ENCODE data around the gene LRP2. TPM values are rescaled to one million over a fixed set of nuclear protein-coding genes. Genes with fewer than 3 reads are reported as not detected.

The LRP2 gene
- total and polyA plus RNA-seq, 8 donors = 0.06 to 0.08 TPM; not detected in 6

- H3K4me3 ChIP-seq = no peak overlapping the region
- DNase-seq (no peak), ATAC-seq (no peak), FAIRE-seq (no peak)
- H3K4me1 ChIP-seq = no peaks in the 10 kb centered on the region
- H3K36me3 ChIP-seq = no peaks in the 10 kb centered on the region
- TF ChIP-seq CTCF (IDR thresholded peaks at IDR 0.05) = no peak
- H3K27me3 ChIP-seq = peaks cover 0 to 2% (median 0%) of the 10 kb centered on the region in 4 donors
- H3K9me3 ChIP-seq = no peaks in the 10 kb centered on the region
- intact Hi-C loops (cut with DNase I) = no loop called here
- WGBS, 2 donors = 35 to 43% methylated on average over 7 of the region's 7 CpGs
- H3K27ac ChIP-seq = no peak overlapping the region
These were observed 30.8 kb upstream of the LRP2 start for GRCh38 chr2:169393068-169393590.

GRCh38 chr2:169391236-169391635 lies 28.9 kb upstream of the LRP2 start:
- Histone ChIP-seq H3K27me3 (peaks cover 0 to 2% (median 0%) of the 10 kb centered on the region in 4 donors), H3K4me3 (no peak overlapping the region), H3K27ac (no peak overlapping the region), H3K4me1 (no peaks in the 10 kb centered on the region), H3K9me3 (no peaks in the 10 kb centered on the region), H3K36me3 (no peaks in the 10 kb centered on the region)
- TF ChIP-seq CTCF (IDR thresholded peaks at IDR 0.05) = no peak
- FAIRE-seq (no peak), ATAC-seq (no peak), DNase-seq (no peak)
- intact Hi-C loops (cut with DNase I) = no loop called here
- 8% methylated on average over 1 of the region's 1 CpG for WGBS, 2 donors

GRCh38 chr2:169388161-169388560 lies 25.8 kb upstream of the LRP2 start:
- Histone ChIP-seq H3K4me1 (no peaks in the 10 kb centered on the region), H3K4me3 (no peak overlapping the region), H3K9me3 (no peaks in the 10 kb centered on the region), H3K27ac (no peak overlapping the region), H3K27me3 (peaks cover 0 to 2% (median 0%) of the 10 kb centered on the region in 4 donors), H3K36me3 (no peaks in the 10 kb centered on the region)
- no peak for FAIRE-seq
- TF ChIP-seq CTCF (IDR thresholded peaks at IDR 0.05) = no peak
- no peak for ATAC-seq
- whole genome bisulfite sequencing, 2 donors = 70% methylated on average over 3 of the region's 3 CpGs
- DNase-seq = no peak
- intact Hi-C loops (cut with DNase I) = no loop called here

GRCh38 chr2:169386722-169387121 lies 24.4 kb upstream of the LRP2 start:
- no peak for ATAC-seq
- TF ChIP-seq CTCF (IDR thresholded peaks at IDR 0.05) = no peak

GRCh38 chr2:169384816-169385215 lies 22.5 kb upstream of the LRP2 start:
- no peak for DNase-seq
- Histone ChIP-seq H3K36me3 (no peaks in the 10 kb centered on the region), H3K9me3 (no peaks in the 10 kb centered on the region), H3K4me3 (no peak overlapping the region), H3K27me3 (no peaks in the 10 kb centered on the region), H3K4me1 (no peaks in the 10 kb centered on the region), H3K27ac (no peak overlapping the region)
- no peak for ATAC-seq
- no peak for TF ChIP-seq CTCF (IDR thresholded peaks at IDR 0.05)
- WGBS, 2 donors = 89 to 93% methylated on average over 6 of the region's 6 CpGs
- no peak for FAIRE-seq
- intact Hi-C loops (cut with DNase I) = no loop called here

More at GRCh38 chr2:169386722-169387121, 24.4 kb upstream of the LRP2 start:
- intact Hi-C loops (cut with DNase I) = no loop called here
- DNase-seq = no peak
- Histone ChIP-seq H3K4me1 (no peaks in the 10 kb centered on the region), H3K9me3 (no peaks in the 10 kb centered on the region), H3K36me3 (no peaks in the 10 kb centered on the region), H3K27me3 (no peaks in the 10 kb centered on the region), H3K4me3 (no peak overlapping the region), H3K27ac (no peak overlapping the region)
- FAIRE-seq = no peak
- 35 to 36% methylated on average over 2 of the region's 2 CpGs for WGBS, 2 donors

All from pancreas (tissue), 10 donors.